Stimulated activated naive CD8-positive, alpha-beta T cell treated with anti-CD3 and anti-CD28 coated beads, Interleukin-15, amount 100 ng/mL, for 72 hours (primary cell): ENCODE results near the gene KMT2B.
A peak's percentile ranks its signal among the peaks of the same experiment; 100 is the strongest.

Experiments used
- ATAC-seq: fragments of 150-1000 bp; cut with Tn5 transposase; 2 replicates; pipeline ENCODE4 v1.10.0; 2021; ENCODE audit warnings: mild to moderate bottlenecking, moderate library complexity
- DNase-seq, 2 donors: peaks; one replicate each; pipeline ENCODE4 v3.0.0; 2021 to 2022
- H3K27ac Mint-ChIP-seq, 2 donors: one replicate each; pipeline ENCODE4 v1.8.0; 2022; ENCODE audit warnings: mild to moderate bottlenecking in 2 of 2, mixed read lengths in 2 of 2, moderate library complexity in 2 of 2
- H3K27me3 Mint-ChIP-seq: one replicate; pipeline ENCODE4 v1.8.0; 2022; ENCODE audit warnings: mixed read lengths
- H3K4me1 Mint-ChIP-seq: one replicate; pipeline ENCODE4 v1.8.0; 2022; ENCODE audit warnings: mild to moderate bottlenecking, mixed read lengths
- H3K4me3 Mint-ChIP-seq, 2 donors: one replicate each; pipeline ENCODE4 v1.8.0; 2022; ENCODE audit warnings: mild to moderate bottlenecking in 2 of 2, mixed read lengths in 2 of 2, moderate library complexity in 1 of 2
- H3K9me3 Mint-ChIP-seq, 2 donors: one replicate each; pipeline ENCODE4 v1.8.0; 2022; ENCODE audit warnings: mixed read lengths in 2 of 2

KMT2B gene

DNA sequence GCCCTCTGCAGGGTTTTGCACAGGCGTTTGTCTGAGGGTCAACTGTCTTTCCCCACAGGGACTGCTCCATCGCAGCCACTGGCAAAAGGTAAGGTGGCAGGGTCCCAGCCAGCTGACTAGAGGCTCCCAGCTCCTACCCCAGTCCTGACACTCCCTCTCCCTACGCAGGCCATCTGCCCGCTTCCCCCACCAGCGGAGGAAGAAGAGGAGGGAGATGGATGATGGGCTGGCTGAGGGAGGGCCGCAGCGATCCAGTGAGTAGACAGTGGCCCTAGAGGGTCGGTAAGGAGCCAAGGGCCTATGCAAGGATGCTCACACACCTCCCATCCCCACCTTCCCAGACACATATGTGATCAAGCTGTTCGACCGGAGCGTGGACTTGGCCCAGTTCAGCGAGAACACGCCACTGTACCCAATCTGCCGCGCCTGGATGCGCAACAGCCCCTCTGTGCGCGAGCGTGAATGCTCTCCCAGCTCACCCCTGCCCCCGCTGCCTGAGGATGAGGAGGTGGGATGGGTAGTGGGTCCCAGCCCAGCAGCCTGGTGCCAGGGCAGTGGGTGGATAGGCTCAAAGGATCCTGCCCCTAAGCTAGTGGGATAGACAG, 35.0 kb downstream of the KMT2B start:
- Mint-ChIP-seq H3K4me1 (peaks cover 53% of the 10 kb centered on the region), H3K4me3 (no peak overlapping the region), H3K27me3 (peaks cover 13% of the 10 kb centered on the region), H3K27ac (no peak overlapping the region), H3K9me3 (no peaks in the 10 kb centered on the region)
- ATAC-seq (no peak), DNase-seq (no peak)

DNA sequence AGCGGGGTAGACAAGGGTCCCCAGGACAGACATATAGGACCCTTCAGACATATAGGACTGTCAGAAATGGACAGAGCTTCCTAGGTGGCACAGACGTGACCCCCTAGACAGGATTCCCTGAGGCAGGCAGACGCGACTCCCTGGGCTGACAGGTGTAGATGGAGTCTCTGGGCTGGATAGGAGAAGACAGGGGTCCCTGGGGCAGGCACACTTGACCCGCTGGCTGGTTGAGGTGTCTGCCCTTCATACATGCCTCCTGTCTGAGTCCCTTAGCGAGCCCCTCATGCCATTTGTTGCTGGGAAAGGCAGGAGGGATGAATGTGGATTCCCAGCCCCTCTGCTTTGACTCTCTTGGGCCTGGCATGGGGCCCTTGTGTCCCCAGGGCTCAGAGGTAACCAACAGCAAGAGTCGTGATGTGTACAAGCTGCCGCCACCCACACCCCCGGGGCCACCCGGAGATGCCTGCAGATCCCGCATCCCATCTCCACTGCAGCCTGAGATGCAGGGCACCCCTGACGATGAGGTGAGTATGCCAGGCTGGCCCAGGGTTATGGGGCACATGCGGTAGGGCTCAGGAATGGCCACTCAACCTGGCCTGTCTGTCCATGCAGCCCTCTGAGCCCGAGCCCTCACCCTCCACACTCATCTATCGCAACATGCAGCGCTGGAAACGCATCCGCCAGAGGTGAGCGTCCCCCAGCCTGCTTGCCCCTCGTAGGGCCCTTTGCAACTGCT, 36.0 kb downstream of the KMT2B start:
- H3K27ac Mint-ChIP-seq, result no peak overlapping the region
- peaks cover 13% of the 10 kb centered on the region for H3K27me3 Mint-ChIP-seq
- H3K9me3 Mint-ChIP-seq, result no peaks in the 10 kb centered on the region

DNA sequence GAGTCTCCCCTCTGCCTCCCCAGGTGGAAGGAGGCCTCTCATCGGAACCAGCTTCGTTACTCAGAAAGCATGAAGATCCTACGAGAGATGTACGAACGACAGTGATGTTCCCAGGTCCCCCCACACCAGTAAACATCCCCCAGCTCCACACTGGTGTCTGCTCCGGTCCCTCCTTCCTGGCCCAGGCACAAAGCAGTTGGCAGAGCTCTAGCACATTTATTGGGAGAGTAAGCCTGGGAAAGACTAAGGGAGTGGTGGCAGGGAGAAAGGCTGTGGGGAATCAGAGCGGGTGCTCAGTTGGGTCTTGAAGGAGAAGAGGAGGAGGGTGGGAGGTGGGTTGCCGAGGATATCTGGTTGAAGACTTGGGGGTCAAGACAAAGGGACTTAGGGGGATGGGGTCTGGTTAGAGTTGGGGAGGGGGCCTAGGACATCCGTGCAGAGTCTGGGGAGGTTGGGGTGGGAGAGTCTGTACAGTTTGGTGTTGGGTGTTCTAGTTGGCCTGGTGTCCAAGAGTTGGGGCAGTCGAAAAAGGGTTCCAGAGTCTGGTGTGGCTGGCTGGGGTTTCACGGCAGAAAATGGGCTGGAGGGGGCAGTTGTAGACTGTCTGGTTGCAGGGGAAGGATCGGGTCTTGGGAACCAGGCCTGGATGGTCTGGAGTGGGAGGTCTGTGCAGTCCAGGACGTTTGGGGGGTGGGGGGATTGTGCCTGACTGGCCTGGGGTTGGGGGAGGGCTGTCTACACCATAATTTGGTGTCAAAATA, 36.7 kb downstream of the KMT2B start:
- Mint-ChIP-seq H3K27ac (no peak overlapping the region), H3K9me3 (no peaks in the 10 kb centered on the region), H3K4me1 (peaks cover 47% of the 10 kb centered on the region), H3K4me3 (peak overlapping the region in 1 of 2 donors; percentile 30), H3K27me3 (peaks cover 13% of the 10 kb centered on the region)
- ATAC-seq (no peak), DNase-seq (no peak)

More for the DNA sequence above, 36.0 kb downstream of the KMT2B start:
- H3K4me1 Mint-ChIP-seq, result peaks cover 47% of the 10 kb centered on the region
- DNase-seq (no peak), ATAC-seq (no peak)
- H3K4me3 Mint-ChIP-seq, result no peak overlapping the region

DNA sequence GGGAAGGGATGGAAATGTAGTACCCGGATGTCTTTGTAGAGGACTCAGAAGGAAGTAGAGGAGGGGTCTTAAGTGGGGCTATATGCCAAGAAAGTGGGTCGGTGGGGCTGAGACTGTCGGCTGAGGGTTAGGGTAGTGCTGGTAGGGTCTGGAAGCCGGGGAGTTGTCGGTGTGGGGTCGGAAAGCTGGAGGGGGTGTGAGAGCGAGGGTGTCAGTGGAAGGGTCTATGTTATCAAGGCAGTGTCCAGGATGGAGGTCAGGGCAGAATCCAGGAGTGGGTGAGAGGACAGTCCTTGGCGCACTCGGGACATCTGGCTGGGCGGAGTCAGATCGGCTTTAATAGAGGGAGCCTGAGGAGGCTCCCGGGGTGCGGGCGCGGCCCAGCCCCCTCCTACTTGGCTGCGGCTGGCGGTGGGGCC, 37.3 kb downstream of the KMT2B start:
- ATAC-seq (no peak), DNase-seq (no peak)
- peaks cover 47% of the 10 kb centered on the region for H3K4me1 Mint-ChIP-seq
- H3K27me3 Mint-ChIP-seq, result peaks cover 13% of the 10 kb centered on the region
- H3K27ac Mint-ChIP-seq, result peak overlapping the region in 1 of 2 donors; percentile 52
- H3K4me3 Mint-ChIP-seq, result peak overlapping the region; percentile 30 to 94
- no peaks in the 10 kb centered on the region for H3K9me3 Mint-ChIP-seq

DNA sequence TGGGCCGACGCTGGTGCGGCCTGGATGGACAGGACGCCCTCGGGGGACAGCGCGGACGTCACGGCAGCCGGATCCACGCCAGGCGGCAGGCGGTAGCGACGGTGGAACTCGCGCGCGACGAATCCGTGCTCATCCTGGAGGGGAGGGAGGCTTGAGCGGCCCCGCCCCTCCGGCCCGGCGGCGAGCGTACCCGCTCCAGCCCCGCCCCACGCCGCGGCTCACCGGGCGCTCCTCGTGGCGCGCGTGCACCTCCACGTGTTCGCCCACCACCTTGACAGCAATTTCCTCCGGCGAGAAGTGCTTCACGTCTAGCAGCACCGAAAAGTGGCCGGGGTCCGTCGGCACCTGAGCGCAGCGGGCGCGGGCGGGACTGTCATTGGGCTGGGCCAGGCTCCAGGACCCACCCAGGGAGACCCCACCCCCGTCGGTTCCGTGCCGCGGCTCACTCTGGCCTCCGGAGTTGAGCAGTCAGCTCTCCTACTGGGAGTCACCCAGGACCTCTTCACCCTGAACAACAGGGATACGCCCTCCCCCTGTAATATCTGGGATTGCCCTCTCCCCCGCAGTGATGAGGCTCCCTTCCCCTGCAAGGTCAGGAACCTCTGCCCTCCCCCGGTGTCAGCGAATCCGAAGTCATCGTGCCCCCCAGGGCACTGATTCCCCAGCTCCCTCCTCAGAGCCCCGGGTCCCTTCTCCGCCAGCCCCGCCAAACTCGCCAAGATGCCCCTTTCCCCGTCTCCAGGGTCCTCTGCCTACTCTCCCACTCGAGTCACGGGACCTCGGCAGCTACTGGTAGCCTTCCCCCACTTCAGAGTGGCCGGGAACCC, 38.0 kb downstream of the KMT2B start:
- peaks cover 13% of the 10 kb centered on the region for H3K27me3 Mint-ChIP-seq
- H3K27ac Mint-ChIP-seq, result peak overlapping the region in 1 of 2 donors; percentile 35
- no peaks in the 10 kb centered on the region for H3K9me3 Mint-ChIP-seq
- peak overlapping the region; percentile 75 to 94 for H3K4me3 Mint-ChIP-seq
- no peak for ATAC-seq
- DNase-seq, result peak; percentile 49 to 55
- peaks cover 43% of the 10 kb centered on the region for H3K4me1 Mint-ChIP-seq

DNA sequence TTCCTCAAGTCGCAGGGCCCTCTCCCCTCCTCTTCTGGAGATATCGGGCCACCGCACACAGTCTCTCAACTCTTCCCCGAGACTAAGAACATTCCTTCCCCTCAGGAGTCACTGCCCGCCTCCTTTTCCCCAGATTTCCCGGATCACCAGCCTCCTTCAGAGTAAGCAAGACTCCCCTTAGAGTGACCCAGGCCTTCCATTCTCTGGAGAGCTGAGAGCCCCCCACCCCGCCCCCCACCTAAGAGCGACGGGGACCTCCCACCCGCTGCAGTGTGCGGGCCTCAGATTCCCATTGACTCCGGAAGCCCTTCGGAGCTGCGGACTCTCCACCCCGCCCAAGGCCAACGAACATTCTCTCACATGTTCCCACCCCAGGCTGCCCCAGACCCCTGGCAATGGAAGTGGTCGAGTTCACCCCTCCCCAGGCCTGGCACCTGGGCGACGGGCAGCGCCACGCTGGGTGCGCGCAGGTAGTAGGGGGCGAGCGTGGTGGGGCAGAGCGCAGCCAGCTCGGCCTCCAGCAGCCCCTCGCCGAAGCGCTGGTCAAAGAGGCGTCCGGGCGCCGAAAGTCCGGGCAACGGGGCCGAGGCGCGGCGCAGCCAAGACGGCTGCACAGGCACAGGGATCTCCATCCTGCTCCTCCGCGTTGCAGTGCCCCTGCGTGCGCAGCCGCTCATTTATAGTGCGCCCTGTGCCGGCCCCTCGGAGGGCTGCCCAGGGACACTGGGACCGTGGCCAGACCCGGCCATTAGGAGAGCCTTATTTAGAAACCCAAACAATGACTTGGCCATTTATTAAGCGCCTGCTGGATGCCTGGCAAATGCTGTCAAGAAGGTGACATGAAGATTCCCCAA, 38.8 kb downstream of the KMT2B start, which contains the start of gene HSPB6:
HSPB6 (minus strand) TSS at position 653 of the 854 bp plus-strand sequence; CDS start at position 632, 21 bp downstream.
- H3K27ac Mint-ChIP-seq, result peak within 1 kb of the TSS; percentile 95 to 99
- DNase-seq (no peak), ATAC-seq (no peak)
- H3K4me3 Mint-ChIP-seq, result peak within 1 kb of the TSS; percentile 94 to 98
- no peaks in the 10 kb centered on the region for H3K9me3 Mint-ChIP-seq
- H3K27me3 Mint-ChIP-seq, result peaks cover 13% of the 10 kb centered on the region
- H3K4me1 Mint-ChIP-seq, result peaks cover 43% of the 10 kb centered on the region

DNA sequence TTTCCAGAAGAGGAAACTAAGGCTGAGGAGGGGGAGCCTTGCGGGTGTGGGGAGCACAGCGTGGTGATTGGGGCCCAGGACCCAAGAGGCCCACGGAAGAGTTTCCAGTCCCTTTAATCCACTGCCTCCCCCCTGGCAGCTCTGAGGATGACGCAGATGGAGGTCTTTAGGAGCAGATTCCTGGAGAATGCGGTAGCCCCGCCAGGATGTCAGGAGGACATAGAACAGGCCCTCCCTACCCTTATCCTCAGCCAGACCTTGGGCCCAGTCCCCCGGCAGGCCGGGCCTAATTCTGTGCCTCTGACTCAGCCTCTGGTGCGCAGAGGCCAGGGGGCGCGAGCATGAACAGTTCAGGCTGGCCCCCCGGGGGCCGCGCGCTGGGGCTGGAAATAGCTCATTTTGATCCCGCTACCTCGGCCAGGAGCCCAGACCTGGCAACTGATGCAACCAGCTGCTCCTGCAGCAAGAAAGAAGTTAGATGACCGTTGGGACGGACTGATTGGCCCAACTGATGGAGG, 39.5 kb downstream of the KMT2B start:
- H3K4me3 Mint-ChIP-seq, result peak overlapping the region; percentile 94 to 98
- peaks cover 43% of the 10 kb centered on the region for H3K4me1 Mint-ChIP-seq
- DNase-seq (peak; percentile 66), ATAC-seq (peak; percentile 44)
- H3K9me3 Mint-ChIP-seq, result no peaks in the 10 kb centered on the region
- peaks cover 13% of the 10 kb centered on the region for H3K27me3 Mint-ChIP-seq
- H3K27ac Mint-ChIP-seq, result peak overlapping the region; percentile 95 to 99

DNA sequence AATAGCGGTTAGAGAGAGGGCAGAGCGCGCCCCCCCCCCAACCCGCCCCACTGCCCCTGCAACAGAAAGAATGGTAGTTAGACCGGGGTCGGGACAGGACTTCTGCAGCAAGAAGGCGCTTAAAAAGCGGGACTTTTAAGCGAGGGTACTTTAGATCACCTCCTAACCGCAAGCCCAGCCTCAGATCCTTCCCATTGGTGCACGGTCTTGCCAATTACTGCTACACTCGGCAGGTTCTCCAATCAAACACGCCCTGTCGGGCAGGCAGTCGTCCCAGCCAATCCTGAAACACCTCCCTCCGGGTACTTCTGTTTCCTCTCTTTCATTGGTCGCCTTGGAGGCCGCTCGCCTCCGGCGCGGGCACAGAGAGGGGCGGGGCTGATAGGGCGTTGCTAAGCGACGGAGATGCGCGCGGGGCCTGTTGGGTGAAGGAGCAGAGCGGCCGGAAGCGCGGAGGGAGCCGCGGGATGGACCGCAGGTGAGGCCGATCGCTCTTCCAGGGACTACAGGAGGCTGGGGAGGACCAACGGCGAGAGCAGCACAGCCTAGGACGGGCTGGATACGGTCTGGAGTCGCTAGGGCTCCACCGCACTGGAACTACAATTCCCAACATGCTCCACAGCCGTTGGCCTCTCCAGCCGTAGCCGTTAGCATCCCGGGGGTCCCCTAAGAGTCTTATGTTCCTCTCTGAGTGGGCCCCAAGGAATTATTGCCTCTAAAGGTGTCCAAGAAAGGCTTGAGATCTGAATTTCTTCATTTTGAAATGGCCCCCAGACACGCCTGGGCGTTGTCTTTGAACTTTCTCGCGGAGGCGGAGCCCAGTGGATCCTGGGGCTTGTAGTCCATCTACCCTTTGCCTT, 40.2 kb downstream of the KMT2B start, which contains the start of gene PROSER3:
PROSER3 (plus strand) TSS at position 428 of the 860 bp plus-strand sequence; CDS start at position 468, 40 bp downstream.
- Mint-ChIP-seq H3K9me3 (no peaks in the 10 kb centered on the region), H3K27ac (peak within 1 kb of the TSS; percentile 95 to 99), H3K27me3 (peaks cover 13% of the 10 kb centered on the region), H3K4me3 (peak within 1 kb of the TSS; percentile 94 to 98), H3K4me1 (peaks cover 43% of the 10 kb centered on the region)
- ATAC-seq (peak; percentile 97), DNase-seq (peak; percentile 98 to 100)

DNA sequence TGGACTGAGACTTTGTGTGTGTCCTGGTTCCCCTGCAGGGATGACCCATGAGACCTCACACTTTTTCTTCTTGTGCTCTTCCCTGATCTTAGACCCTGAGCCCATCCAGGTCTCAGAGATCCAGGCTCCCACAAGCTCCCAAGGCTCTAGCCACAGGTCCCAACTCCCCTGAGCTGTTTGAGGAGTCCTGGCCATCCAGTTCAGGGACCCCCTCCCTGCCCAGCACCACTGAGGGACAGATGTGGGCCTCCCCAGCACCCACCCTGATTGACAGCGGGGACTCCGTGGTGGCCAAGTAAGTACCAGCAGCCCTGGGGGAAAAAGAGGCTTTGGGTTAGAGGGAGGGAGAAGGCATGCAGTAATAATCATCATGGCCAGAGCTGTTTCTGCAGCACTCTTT, 41.9 kb downstream of the KMT2B start:
- DNase-seq (no peak), ATAC-seq (no peak)
- peak overlapping the region in 1 of 2 donors; percentile 80 for H3K27ac Mint-ChIP-seq
- H3K9me3 Mint-ChIP-seq, result no peaks in the 10 kb centered on the region
- H3K4me3 Mint-ChIP-seq, result peak overlapping the region; percentile 94 to 98
- peaks cover 13% of the 10 kb centered on the region for H3K27me3 Mint-ChIP-seq
- peaks cover 42% of the 10 kb centered on the region for H3K4me1 Mint-ChIP-seq

DNA sequence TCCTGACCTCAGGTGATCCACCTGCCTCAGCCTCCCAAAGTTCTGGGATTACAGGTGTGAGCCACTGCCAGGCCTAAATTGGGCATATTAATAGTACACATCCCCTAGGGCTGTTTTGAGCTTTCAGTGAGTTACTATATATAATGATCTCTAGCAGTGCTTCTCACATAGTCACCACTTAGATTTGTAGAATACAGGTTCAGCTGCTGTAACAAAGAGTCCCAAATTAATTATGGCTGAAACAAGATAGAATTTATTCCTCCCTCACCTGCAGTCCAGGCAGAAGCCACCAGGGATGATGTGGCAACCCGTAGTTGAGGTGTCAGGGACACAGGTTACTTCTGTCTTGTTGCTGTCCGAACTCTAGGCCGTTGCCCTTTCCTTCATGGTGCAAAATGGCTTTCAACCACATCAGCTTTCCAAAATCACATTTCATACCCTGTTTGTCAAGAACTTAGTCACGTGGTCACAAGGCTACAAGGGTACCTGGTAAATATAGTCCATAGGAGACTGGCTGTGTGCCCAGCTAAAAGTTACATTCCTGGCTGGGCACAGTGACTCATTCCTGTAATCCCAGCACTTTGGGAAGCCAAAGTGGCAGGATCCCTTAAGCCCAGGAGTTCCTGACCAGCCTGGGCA, 43.0 kb downstream of the KMT2B start:
- DNase-seq, result no peak
- H3K4me1 Mint-ChIP-seq, result peaks cover 32% of the 10 kb centered on the region
- no peak for ATAC-seq
- H3K4me3 Mint-ChIP-seq, result no peak overlapping the region
- H3K27ac Mint-ChIP-seq, result no peak overlapping the region
- H3K27me3 Mint-ChIP-seq, result peaks cover 13% of the 10 kb centered on the region
- H3K9me3 Mint-ChIP-seq, result no peaks in the 10 kb centered on the region

DNA sequence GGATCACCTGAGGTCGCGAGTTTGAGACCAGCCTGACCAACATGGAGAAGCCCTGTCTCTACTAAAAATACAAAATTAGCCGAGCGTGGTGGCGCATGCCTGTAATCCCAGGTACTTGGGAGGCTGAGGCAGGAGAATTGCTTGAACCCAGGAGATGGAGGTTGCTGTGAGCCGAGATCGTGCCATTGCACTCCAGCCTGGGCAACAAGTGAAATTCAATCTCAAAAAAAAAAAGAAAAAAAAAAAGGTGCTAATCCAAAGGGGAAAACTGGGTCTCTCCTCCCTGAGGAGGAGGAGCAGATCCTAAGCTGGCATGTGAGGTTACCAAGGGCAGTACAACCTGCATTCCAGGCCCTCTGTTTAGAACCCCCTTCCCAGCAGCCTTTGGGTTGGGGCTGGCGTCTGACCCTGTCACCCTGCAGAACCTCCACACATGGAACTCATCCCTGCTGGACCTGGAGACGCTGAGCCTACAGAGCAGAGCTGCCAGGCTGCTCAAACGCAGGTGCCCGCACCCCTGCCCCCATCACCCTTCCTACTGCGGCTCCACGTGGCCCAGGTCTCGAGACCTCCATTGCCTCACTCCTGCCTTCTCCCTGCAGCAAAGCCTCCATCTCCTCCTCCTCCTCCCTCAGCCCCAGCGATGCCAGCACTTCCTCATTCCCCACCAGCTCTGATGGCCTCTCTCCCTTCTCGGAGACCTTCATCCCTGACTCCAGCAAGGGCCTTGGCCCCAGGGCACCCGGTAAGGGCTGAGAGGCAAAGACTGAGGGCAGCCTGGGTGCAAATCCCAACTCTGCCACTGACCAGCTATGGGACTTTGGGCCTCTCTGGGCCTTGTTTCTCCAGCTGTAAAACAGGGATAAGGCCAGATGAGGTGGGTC, 46.9 kb downstream of the KMT2B start:
- no peak for ATAC-seq
- Mint-ChIP-seq H3K4me1 (peaks cover 11% of the 10 kb centered on the region), H3K9me3 (no peaks in the 10 kb centered on the region), H3K27me3 (no peaks in the 10 kb centered on the region), H3K27ac (no peak overlapping the region), H3K4me3 (no peak overlapping the region)
- DNase-seq, result no peak

DNA sequence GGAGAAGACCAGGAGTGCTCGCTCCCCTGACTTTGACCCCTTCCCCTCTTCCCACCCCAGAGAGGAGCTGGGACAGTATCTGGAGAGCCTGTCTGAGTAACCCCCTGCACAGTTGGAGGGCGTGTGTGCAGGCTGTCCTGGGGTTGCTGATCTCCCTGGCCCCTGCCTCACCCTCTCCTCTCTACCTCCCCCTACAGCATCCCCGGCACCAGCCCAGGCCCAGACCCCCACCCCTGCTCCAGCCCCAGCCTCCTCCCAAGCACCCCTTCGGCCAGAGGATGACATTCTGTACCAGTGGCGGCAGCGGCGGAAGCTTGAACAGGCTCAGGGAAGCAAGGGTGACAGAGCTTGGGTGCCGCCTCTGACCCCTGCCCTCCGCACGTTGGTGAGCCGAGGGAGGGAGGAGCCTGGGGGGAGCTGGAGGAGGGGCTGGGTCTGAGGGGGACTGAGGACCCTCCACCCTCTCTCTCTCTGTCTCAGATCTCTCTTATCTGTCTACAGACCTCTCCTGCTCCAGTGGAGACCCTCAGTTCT, 48.8 kb downstream of the KMT2B start:
- Mint-ChIP-seq H3K4me3 (no peak overlapping the region), H3K9me3 (no peaks in the 10 kb centered on the region), H3K4me1 (peaks cover 7% of the 10 kb centered on the region), H3K27me3 (no peaks in the 10 kb centered on the region), H3K27ac (peak overlapping the region in 1 of 2 donors; percentile 19)
- ATAC-seq (peak; percentile 55), DNase-seq (no peak)
